GM23248 (cell line): ENCODE results near the gene RASAL2. TPM values are rescaled to one million over a fixed set of nuclear protein-coding genes. Genes with fewer than 3 reads are reported as not detected.
"Not testable (repeated sequence)": the region's sequence is repeated elsewhere in the genome, so short reads cannot be mapped to it uniquely, and the experiment has no call there.

Experiments used
- DNase-seq: peaks from one replicate; pipeline ENCODE4 v3.0.0-alpha.2; 2015
- H2AFZ ChIP-seq: fragments of 200-600 bp; sonication (generic); 2 replicates; pipeline ENCODE4 v1.6.1; 2016; ENCODE audit warnings: antibody characterized with exemption
- H3F3A ChIP-seq: fragments of 200-600 bp; sonication (generic); 2 replicates; pipeline ENCODE4 v1.6.1; 2016; ENCODE audit warnings: mild to moderate bottlenecking, antibody characterized with exemption, mixed run types; ENCODE audit not compliant: insufficient read depth
- H3K27ac ChIP-seq: fragments of 200-600 bp; sonication (generic); 2 replicates; pipeline ENCODE4 v1.5.1; 2016; ENCODE audit warnings: mild to moderate bottlenecking
- H3K27me3 ChIP-seq: fragments of 200-600 bp; sonication (generic); replicated peaks from 2 replicates; pipeline ENCODE4 v1.6.1; 2016; ENCODE audit warnings: mild to moderate bottlenecking; ENCODE audit not compliant: insufficient read depth
- H3K36me3 ChIP-seq: fragments of 200-600 bp; sonication (generic); 2 replicates; pipeline ENCODE4 v1.6.1; 2016; ENCODE audit warnings: low read depth, mild to moderate bottlenecking
- H3K4me1 ChIP-seq: fragments of 200-600 bp; sonication (generic); 2 replicates; pipeline ENCODE4 v1.6.1; 2016; ENCODE audit warnings: mild to moderate bottlenecking; ENCODE audit not compliant: insufficient read depth
- H3K4me2 ChIP-seq: fragments of 200-600 bp; sonication (generic); one replicate; pipeline ENCODE4 v1.6.1; 2016; ENCODE audit warnings: mild to moderate bottlenecking; ENCODE audit not compliant: unreplicated experiment
- H3K4me3 ChIP-seq: fragments of 200-600 bp; sonication (generic); 2 replicates; pipeline ENCODE4 v1.5.1; 2016; ENCODE audit warnings: mild to moderate bottlenecking
- H3K79me2 ChIP-seq: fragments of 200-600 bp; sonication (generic); 2 replicates; pipeline ENCODE4 v1.6.1; 2016; ENCODE audit warnings: mild to moderate bottlenecking; ENCODE audit not compliant: insufficient read depth
- H3K9ac ChIP-seq: fragments of 200-600 bp; sonication (generic); 2 replicates; pipeline ENCODE4 v1.6.1; 2016; ENCODE audit warnings: mild to moderate bottlenecking
- H3K9me2 ChIP-seq: fragments of 200-600 bp; sonication (generic); 2 replicates; pipeline ENCODE4 v1.6.1; 2016; ENCODE audit warnings: mixed run types, mild to moderate bottlenecking, moderate library complexity; ENCODE audit not compliant: insufficient read depth
- H3K9me3 ChIP-seq: fragments of 200-600 bp; sonication (generic); one replicate; pipeline ENCODE4 v1.6.1; 2017; ENCODE audit warnings: low read depth
- H4K20me1 ChIP-seq: fragments of 200-600 bp; sonication (generic); 2 replicates; pipeline ENCODE4 v1.6.0; 2016; ENCODE audit not compliant: insufficient read depth
- EZH2 ChIP-seq: fragments of 200-600 bp; sonication (generic); IDR thresholded peaks from 2 replicates; pipeline ENCODE4 v1.6.1; 2018; ENCODE audit warnings: antibody characterized with exemption, mild to moderate bottlenecking; ENCODE audit not compliant: insufficient read depth, poor library complexity, severe bottlenecking
- EZH2phosphoT487 ChIP-seq: fragments of 200-600 bp; sonication (generic); IDR thresholded peaks from 2 replicates; pipeline ENCODE4 v1.6.1; 2018; ENCODE audit warnings: antibody characterized with exemption, moderate library complexity, mild to moderate bottlenecking, low read depth; ENCODE audit not compliant: insufficient read depth
- WGBS, 2 experiments: methylation state at CpG; one replicate each; pipeline ENCODE4 v1.1.6; 2015 to 2017; ENCODE audit warnings: low lambda C conversion rate in 2 of 2, low coverage in 1 of 2; ENCODE audit errors: missing lambda C conversion rate in 2 of 2; 5-methylcytosine and 5-hydroxymethylcytosine counted together
- in situ Hi-C: fragments of 300-500 bp; cut with MboI; formaldehyde crosslinking; loops from 2 replicates; pipeline ENCODE4 v1.15.0; 2020
- polyA plus RNA-seq: library from polyadenylated mRNA; unstranded; fragments of >200 nt; fragmentation: Nextera tagmentation; extraction: Ambion mirVana; gene quantifications from 2 replicates; pipeline ENCODE4 v1.2.1, GENCODE V29; 2016
- total RNA-seq: library from RNA; depleted of rRNA; stranded (reverse); fragments of >200 nt; shearing (Covaris generic); gene quantifications from 2 replicates; pipeline ENCODE4 v1.2.3, GENCODE V29; 2014

Gene RASAL2
- total and polyA plus RNA-seq, 2 experiments from 2014 or later: 10.1 to 23.1 TPM

DNA sequence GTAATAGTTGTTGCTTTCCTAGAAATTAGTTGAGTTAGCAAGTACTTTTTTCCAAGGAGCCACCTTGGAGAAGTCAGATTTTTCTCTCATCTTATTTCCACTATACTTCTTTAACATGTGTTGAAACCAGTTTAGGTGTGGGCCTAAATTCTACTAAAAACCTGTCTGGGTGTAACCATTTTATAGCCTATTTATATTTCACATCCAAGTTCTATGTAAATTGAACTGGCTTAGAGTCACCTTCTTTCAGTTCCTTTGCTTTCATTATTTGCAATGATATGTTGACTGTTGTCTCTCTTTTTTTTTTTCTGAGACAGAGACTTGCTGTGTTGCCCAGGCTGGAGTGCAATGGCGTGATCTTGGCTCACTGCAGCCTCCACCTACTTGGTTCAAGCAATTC, 207.2 kb downstream of the RASAL2 start:
- Histone ChIP-seq H2AFZ (no peak overlapping the region), H3K4me3 (no peak overlapping the region), H3K4me1 (peaks cover 18% of the 10 kb centered on the region), H3K9ac (no peak overlapping the region), H3K36me3 (no peaks in the 10 kb centered on the region; the same call in 1 of the 2 replicates), H3K27me3 (no peaks in the 10 kb centered on the region), H3K9me2 (no peaks in the 10 kb centered on the region), H3K79me2 (peaks cover 89% of the 10 kb centered on the region), H3K9me3 (no peaks in the 10 kb centered on the region), H4K20me1 (no peaks in the 10 kb centered on the region), H3K27ac (no peak overlapping the region), H3K4me2 (no peak overlapping the region), H3F3A (peaks cover 14% of the 10 kb centered on the region)
- WGBS, 2 experiments: 100% methylated on average over 1 of the region's 1 CpG
- TF ChIP-seq EZH2 (no peak), EZH2phosphoT487 (no peak)
- no peak for DNase-seq
- in situ Hi-C loops: loop anchor here (10.0 to 25.0 kb wide), 3 partner anchors 194 to 711 kb away; partner anchors contain the start of gene CLEC20A

GRCh38 chr1:178307264-178307663, 213.4 kb downstream of the RASAL2 start:
- H3K9me2 ChIP-seq: no peaks in the 10 kb centered on the region
- peaks cover 88% of the 10 kb centered on the region for H3K79me2 ChIP-seq
- H3K36me3 ChIP-seq: no peaks in the 10 kb centered on the region
- no peak overlapping the region for H3K9ac ChIP-seq
- peaks cover 7% of the 10 kb centered on the region; the same call in 1 of the 2 replicates for H4K20me1 ChIP-seq
- in situ Hi-C loops: loop anchor here (10.0 to 25.0 kb wide), 3 partner anchors 188 to 705 kb away; partner anchors contain the start of gene CLEC20A
- H3K4me2 ChIP-seq: no peak overlapping the region
- no peak overlapping the region for H3K27ac ChIP-seq
- DNase-seq: no peak
- H3K4me1 ChIP-seq: peaks cover 10% of the 10 kb centered on the region
- H3K27me3 ChIP-seq: no peaks in the 10 kb centered on the region
- WGBS, 2 experiments: 92 to 96% methylated on average over 1 of the region's 1 CpG
- no peak overlapping the region for H2AFZ ChIP-seq
- no peaks in the 10 kb centered on the region for H3F3A ChIP-seq
- H3K4me3 ChIP-seq: no peak overlapping the region
- TF ChIP-seq EZH2: no peak
- TF ChIP-seq EZH2phosphoT487: no peak
- H3K9me3 ChIP-seq: no peaks in the 10 kb centered on the region

- Histone ChIP-seq H3K4me1 (peaks cover 10% of the 10 kb centered on the region), H3K9ac (no peak overlapping the region), H3K27ac (no peak overlapping the region), H3K79me2 (peaks cover 88% of the 10 kb centered on the region), H2AFZ (no peak overlapping the region), H3K4me2 (no peak overlapping the region), H4K20me1 (peaks cover 7% of the 10 kb centered on the region; the same call in 1 of the 2 replicates), H3K9me3 (no peaks in the 10 kb centered on the region), H3F3A (no peaks in the 10 kb centered on the region), H3K36me3 (no peaks in the 10 kb centered on the region), H3K4me3 (no peak overlapping the region), H3K9me2 (no peaks in the 10 kb centered on the region), H3K27me3 (no peaks in the 10 kb centered on the region)
- in situ Hi-C loops: loop anchor here (10.0 to 25.0 kb wide), 3 partner anchors 186 to 704 kb away; partner anchors contain the start of gene CLEC20A
- DNase-seq: no peak
- no peak for TF ChIP-seq EZH2
- TF ChIP-seq EZH2phosphoT487: no peak
Measured at GRCh38 chr1:178308438-178308837, 214.5 kb downstream of the RASAL2 start.

- no peak overlapping the region for H3K4me2 ChIP-seq
- H3K4me1 ChIP-seq: peaks cover 10% of the 10 kb centered on the region
- H3K79me2 ChIP-seq: peaks cover 76% of the 10 kb centered on the region
- H3K9me2 ChIP-seq: no peaks in the 10 kb centered on the region
- H3K27me3 ChIP-seq: no peaks in the 10 kb centered on the region
- H3K9me3 ChIP-seq: no peaks in the 10 kb centered on the region
- H3F3A ChIP-seq: no peaks in the 10 kb centered on the region
- H2AFZ ChIP-seq: no peak overlapping the region
- in situ Hi-C loops: loop anchor here (25.0 kb wide), 2 partner anchors 452 to 702 kb away; no protein-coding TSS in a partner anchor
- no peak overlapping the region for H3K4me3 ChIP-seq
- TF ChIP-seq EZH2 (no peak), EZH2phosphoT487 (no peak)
- no peaks in the 10 kb centered on the region for H3K36me3 ChIP-seq
- H3K27ac ChIP-seq: no peak overlapping the region
- peak; percentile 88 for DNase-seq
- peaks cover 7% of the 10 kb centered on the region; the same call in 1 of the 2 replicates for H4K20me1 ChIP-seq
- 0% methylated on average over 1 of the region's 1 CpG for WGBS, 2 experiments
- peak overlapping the region; percentile 28; the same call in 1 of the 2 replicates for H3K9ac ChIP-seq
Measured at GRCh38 chr1:178310685-178311105, 216.8 kb downstream of the RASAL2 start.

DNA sequence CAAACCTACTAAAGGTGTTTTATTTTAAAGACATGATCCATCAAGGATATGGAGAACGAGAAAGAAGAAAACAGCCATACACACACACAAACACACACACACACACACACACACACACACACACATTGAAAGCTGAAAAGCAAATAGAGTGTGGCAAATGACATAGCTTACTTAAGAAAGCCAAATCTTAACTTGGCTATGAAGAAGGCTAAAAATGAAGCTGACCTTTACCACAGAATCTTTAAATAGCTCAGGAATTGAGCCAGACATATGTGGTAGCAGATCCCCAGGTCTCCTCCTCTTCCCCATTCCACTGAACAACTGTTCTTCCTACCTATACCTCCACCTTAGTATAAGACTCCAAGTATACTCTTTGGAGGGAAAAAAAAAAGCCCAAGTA, 217.3 kb downstream of the RASAL2 start:
- H3K79me2 ChIP-seq: peaks cover 73% of the 10 kb centered on the region
- no peak overlapping the region for H2AFZ ChIP-seq
- no peak for TF ChIP-seq EZH2phosphoT487
- TF ChIP-seq EZH2: no peak
- peaks cover 7% of the 10 kb centered on the region; the same call in 1 of the 2 replicates for H4K20me1 ChIP-seq
- H3K9ac ChIP-seq: peak overlapping the region; percentile 28; the same call in 1 of the 2 replicates
- H3K27me3 ChIP-seq: no peaks in the 10 kb centered on the region
- H3K4me3 ChIP-seq: no peak overlapping the region
- no peaks in the 10 kb centered on the region for H3K9me2 ChIP-seq
- in situ Hi-C loops: loop anchor here (25.0 kb wide), 2 partner anchors 451 to 701 kb away; no protein-coding TSS in a partner anchor
- no peaks in the 10 kb centered on the region for H3K9me3 ChIP-seq
- H3K27ac ChIP-seq: no peak overlapping the region
- H3K36me3 ChIP-seq: no peaks in the 10 kb centered on the region
- peak; percentile 30 for DNase-seq
- no peak overlapping the region for H3K4me2 ChIP-seq
- WGBS, 2 experiments: 91 to 100% methylated on average over 1 of the region's 1 CpG
- no peaks in the 10 kb centered on the region for H3F3A ChIP-seq
- peaks cover 10% of the 10 kb centered on the region for H3K4me1 ChIP-seq

DNA sequence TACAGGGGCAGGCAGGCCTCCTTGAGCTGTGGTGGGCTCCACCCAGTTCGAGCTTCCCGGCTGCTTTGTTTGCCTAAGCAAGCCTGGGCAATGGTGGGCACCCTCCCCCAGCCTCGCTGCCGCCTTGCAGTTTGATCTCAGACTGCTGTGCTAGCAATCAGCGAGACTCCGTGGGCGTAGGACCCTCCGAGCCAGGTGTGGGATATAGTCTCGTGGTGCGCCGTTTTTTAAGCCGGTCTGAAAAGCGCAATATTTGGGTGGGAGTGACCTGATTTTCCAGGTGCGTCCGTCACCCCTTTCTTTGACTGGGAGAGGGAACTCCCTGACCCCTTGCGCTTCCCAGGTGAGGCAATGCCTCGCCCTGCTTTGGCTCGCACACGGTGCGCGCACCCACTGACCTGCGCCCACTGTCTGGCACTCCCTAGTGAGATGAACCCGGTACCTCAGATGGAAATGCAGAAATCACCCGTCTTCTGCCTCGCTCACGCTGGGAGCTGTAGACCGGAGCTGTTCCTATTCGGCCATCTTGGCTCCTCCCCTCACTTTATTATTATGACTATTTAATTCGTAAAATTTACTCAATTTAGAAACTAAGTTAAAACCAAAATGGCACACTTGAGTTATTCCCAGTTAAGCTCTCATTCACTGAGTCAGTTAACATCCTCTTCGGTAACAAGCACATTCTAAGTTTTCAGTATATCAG, 226.5 kb downstream of the RASAL2 start:
- not testable (repeated sequence) for H3K9me2 ChIP-seq, H3F3A ChIP-seq, H3K4me3 ChIP-seq, H3K27me3 ChIP-seq, H2AFZ ChIP-seq, H3K9ac ChIP-seq, H3K36me3 ChIP-seq, H4K20me1 ChIP-seq, H3K4me1 ChIP-seq, H3K27ac ChIP-seq, DNase-seq, H3K9me3 ChIP-seq, H3K4me2 ChIP-seq
- H3K79me2 ChIP-seq: peaks cover 56% of the 10 kb centered on the region
- in situ Hi-C loops: loop anchor here (25.0 kb wide), 2 partner anchors 442 to 692 kb away; no protein-coding TSS in a partner anchor
- 76 to 85% methylated on average over 20 to 30 of the region's 30 CpGs for WGBS, 2 experiments
